Spleen (tissue), 11 donors: ENCODE measurements around the gene XPR1. TPM values are rescaled to one million over a fixed set of nuclear protein-coding genes. Genes with fewer than 3 reads are reported as not detected.

Experiments
- DNase-seq: peaks from one replicate; pipeline ENCODE4 v3.0.0-alpha.2; 2020
- H3K27ac ChIP-seq, 8 donors: fragments of 200-600 bp; sonication (generic) in 7 of 8; 1 replicate in 4 of 8; 2 replicates in 4 of 8; pipeline versions ENCODE4 v1.5.0 to v1.8.0; 2016 to 2021; ENCODE audit warnings: inconsistent platforms in 4 of 8, mild to moderate bottlenecking in 4 of 8, moderate library complexity in 1 of 8
- H3K27me3 ChIP-seq, 7 donors: fragments of 200-600 bp; sonication (generic) in 6 of 7; replicated peaks in 1 of 7; 1 replicate in 4 of 7; 2 replicates in 3 of 7; pipeline versions ENCODE4 v1.5.0 to v1.8.0; 2016 to 2021; ENCODE audit warnings: inconsistent platforms in 3 of 7, mild to moderate bottlenecking in 1 of 7
- H3K36me3 ChIP-seq, 6 donors: fragments of 200-600 bp; sonication (generic) in 5 of 6; 1 replicate in 4 of 6; 2 replicates in 2 of 6; pipeline versions ENCODE4 v1.5.0 to v1.8.0; 2016 to 2021; ENCODE audit warnings: inconsistent platforms in 2 of 6
- H3K4me1 ChIP-seq, 6 donors: fragments of 200-600 bp; sonication (generic) in 5 of 6; 1 replicate in 3 of 6; 2 replicates in 3 of 6; pipeline versions ENCODE4 v1.5.0 to v1.8.0; 2016 to 2021; ENCODE audit warnings: inconsistent platforms in 3 of 6
- H3K4me3 ChIP-seq, 8 donors: fragments of 200-600 bp; sonication (generic) in 7 of 8; 1 replicate in 4 of 8; 2 replicates in 4 of 8; pipeline versions ENCODE4 v1.5.0 to v1.8.0; 2016 to 2021; ENCODE audit warnings: inconsistent platforms in 4 of 8, mild to moderate bottlenecking in 4 of 8, moderate library complexity in 2 of 8
- H3K9me3 ChIP-seq, 8 donors: fragments of 200-600 bp; sonication (generic) in 7 of 8; 1 replicate in 4 of 8; 2 replicates in 4 of 8; pipeline versions ENCODE4 v1.5.0 to v1.8.0; 2016 to 2021; ENCODE audit warnings: inconsistent platforms in 4 of 8
- POLR2A ChIP-seq, 3 donors: fragments of 450-650 bp; IDR thresholded peaks; one replicate each; pipeline ENCODE4 v1.5.1; 2017; ENCODE audit warnings: antibody characterized with exemption in 3 of 3, mild to moderate bottlenecking in 1 of 3
- POLR2AphosphoS5 ChIP-seq, 3 donors: sonication (generic); formaldehyde crosslinking; IDR thresholded peaks; one replicate each; pipeline ENCODE4 v1.5.1; 2017; ENCODE audit warnings: antibody characterized with exemption in 3 of 3
- WGBS, 5 donors: extraction: QIAGEN DNeasy Blood & Tissue Kit in 3 of 5; methylation state at CpG; one replicate each; pipeline versions ENCODE4 v1.1.5 to v1.1.7; 2013 to 2018; 5-methylcytosine and 5-hydroxymethylcytosine counted together
- intact Hi-C: fragments of 100-400 bp; cut with DNase I; formaldehyde crosslinking; loops from one replicate; pipeline ENCODE4 v1.15.0; 2023; ENCODE audit warnings: low total_unique reads
- polyA plus RNA-seq, 3 donors: library from polyadenylated mRNA; stranded (reverse); fragments of 200-250 nt; gene quantifications; one replicate each; pipeline ENCODE4 v1.2.1, GENCODE V29; 2013
- total RNA-seq, 7 donors: library from RNA; depleted of rRNA in 3 of 7; stranded (reverse); fragments of >200 nt in 3 of 7; fragmentation: NEBNext Ultra II Directional in 4 of 7; extraction: Animal tissue kit (Norgen Biotek cat#: 25700) in 4 of 7; gene quantifications; one replicate each; pipeline versions ENCODE4 v1.1.0 to v1.2.1, GENCODE V29; 2016 to 2021
- TF ChIP-seq, protein P1 (sequence below), 11 experiments: fragments of 200-600 bp in 7 of 11; fragments of 450-650 bp in 4 of 11; sonication (generic) in 4 of 11; IDR thresholded peaks in 8 of 11; conservative IDR thresholded peaks in 3 of 11; 1 replicate in 7 of 11; 2 replicates in 4 of 11; pipeline versions ENCODE4 v1.4.0 to v1.8.0; 2016 to 2021; ENCODE audit warnings: antibody characterized with exemption in 11 of 11, inconsistent platforms in 4 of 11, mild to moderate bottlenecking in 1 of 11
- donor health status: healthy with polysubstance abuse.
- donor health status: DM: no; HTN: no; CAD: no; lungs with moderate emphysema.
- donor health status: DM: no; HTN: no; CAD: no.
- donor health status: Bipolar disorder and iron deficiency.
- donor health status: healthy.
- donor health status: DM: no; HTN: no; CAD: no.
- donor health status: DM: yes; HTN: yes; CAD: no.

Gene XPR1
- total and polyA plus RNA-seq, 10 donors: 2.3 to 26.8 (median 18.1) TPM

DNA sequence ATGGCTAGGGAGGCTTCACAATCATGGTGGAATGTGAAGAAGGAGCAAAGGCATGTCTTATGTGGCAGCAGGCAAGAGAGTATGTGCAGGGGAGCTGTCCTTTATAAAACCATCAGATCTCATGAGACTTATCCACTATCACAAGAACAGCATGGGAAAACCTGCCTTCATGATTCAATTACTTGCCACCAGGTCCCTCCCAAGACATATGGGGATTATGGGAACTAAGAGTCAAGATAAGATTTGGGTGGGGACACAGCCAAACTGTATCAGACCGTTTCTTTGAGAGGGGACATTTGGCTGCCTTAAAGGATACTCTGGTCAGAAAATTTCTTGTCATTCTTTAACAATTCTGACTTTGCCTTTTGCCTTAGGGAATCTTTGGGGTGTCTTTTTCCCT lies 3.2 kb upstream of the XPR1 start:
- WGBS, 5 donors: 74 to 91% (median 88%) methylated on average over 1 of the region's 1 CpG
- no peak for DNase-seq
- Histone ChIP-seq H3K4me1 (peaks cover 14 to 32% (median 24%) of the 10 kb centered on the region in 6 donors), H3K27me3 (no peaks in the 10 kb centered on the region), H3K9me3 (no peaks in the 10 kb centered on the region), H3K27ac (no peak overlapping the region), H3K4me3 (no peak overlapping the region), H3K36me3 (no peaks in the 10 kb centered on the region)
- intact Hi-C loops: no loop called here
- TF ChIP-seq, protein P1, sequence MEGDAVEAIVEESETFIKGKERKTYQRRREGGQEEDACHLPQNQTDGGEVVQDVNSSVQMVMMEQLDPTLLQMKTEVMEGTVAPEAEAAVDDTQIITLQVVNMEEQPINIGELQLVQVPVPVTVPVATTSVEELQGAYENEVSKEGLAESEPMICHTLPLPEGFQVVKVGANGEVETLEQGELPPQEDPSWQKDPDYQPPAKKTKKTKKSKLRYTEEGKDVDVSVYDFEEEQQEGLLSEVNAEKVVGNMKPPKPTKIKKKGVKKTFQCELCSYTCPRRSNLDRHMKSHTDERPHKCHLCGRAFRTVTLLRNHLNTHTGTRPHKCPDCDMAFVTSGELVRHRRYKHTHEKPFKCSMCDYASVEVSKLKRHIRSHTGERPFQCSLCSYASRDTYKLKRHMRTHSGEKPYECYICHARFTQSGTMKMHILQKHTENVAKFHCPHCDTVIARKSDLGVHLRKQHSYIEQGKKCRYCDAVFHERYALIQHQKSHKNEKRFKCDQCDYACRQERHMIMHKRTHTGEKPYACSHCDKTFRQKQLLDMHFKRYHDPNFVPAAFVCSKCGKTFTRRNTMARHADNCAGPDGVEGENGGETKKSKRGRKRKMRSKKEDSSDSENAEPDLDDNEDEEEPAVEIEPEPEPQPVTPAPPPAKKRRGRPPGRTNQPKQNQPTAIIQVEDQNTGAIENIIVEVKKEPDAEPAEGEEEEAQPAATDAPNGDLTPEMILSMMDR (IDR thresholded peaks at IDR 0.05 in 8 of 11, conservative IDR thresholded peaks at IDR 0.05 in 3 of 11): no peak
- TF ChIP-seq POLR2AphosphoS5 (IDR thresholded peaks at IDR 0.05) (no peak), POLR2A (IDR thresholded peaks at IDR 0.05) (no peak)

DNA sequence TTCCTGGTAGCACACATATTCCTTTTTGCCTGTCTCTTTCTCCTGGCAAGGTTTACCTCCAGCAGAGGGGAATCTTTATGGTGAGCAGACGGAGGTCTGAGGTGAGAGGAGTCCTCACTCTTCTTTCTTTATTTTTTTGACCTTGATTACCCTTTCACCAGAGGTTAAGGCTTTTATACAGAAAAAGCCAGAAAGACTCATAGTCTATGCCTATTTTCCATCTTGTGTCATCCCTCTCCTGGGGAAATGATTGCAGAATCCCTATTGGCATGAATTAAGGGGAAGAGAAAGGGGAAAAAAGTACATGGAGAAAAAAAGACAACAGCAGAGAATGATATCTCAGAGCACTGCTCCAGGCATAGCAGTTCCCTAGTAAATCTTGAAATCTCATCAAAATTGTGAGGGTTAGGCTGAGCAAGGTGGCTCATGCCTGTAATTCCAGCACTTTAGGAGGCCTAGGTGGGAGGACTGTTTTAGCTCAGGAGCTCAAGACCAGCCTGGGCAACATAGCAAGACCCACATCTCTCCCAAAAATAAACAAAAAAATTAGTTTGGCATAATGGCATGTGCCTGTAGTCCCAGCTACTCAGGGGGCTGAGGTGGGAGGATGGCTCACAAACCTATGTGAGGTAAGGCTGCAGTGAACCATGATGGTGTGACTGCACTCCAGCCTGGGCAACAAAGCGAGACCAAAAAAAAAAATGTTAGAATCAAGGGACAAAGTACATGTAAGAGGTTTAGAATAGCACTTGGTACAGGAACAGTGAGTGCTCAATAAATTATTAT lies 1.2 kb upstream of the XPR1 start:
- Histone ChIP-seq H3K9me3 (no peaks in the 10 kb centered on the region), H3K4me3 (no peak overlapping the region), H3K36me3 (no peaks in the 10 kb centered on the region), H3K27me3 (no peaks in the 10 kb centered on the region), H3K27ac (peak overlapping the region in 6 of 8 donors; percentile 15 to 97 (median 94)), H3K4me1 (peaks cover 18 to 48% (median 34%) of the 10 kb centered on the region in 6 donors)
- DNase-seq: no peak
- WGBS, 5 donors: 84 to 89% (median 88%) methylated on average over 2 of the region's 2 CpGs
- TF ChIP-seq POLR2A (IDR thresholded peaks at IDR 0.05): no peak
- no peak for TF ChIP-seq POLR2AphosphoS5 (IDR thresholded peaks at IDR 0.05)
- TF ChIP-seq, protein P1 (IDR thresholded peaks at IDR 0.05 in 8 of 11, conservative IDR thresholded peaks at IDR 0.05 in 3 of 11): no peak
- intact Hi-C loops: loop anchor here (10.0 kb wide), 2 partner anchors 96 to 234 kb away; no protein-coding TSS in a partner anchor

DNA sequence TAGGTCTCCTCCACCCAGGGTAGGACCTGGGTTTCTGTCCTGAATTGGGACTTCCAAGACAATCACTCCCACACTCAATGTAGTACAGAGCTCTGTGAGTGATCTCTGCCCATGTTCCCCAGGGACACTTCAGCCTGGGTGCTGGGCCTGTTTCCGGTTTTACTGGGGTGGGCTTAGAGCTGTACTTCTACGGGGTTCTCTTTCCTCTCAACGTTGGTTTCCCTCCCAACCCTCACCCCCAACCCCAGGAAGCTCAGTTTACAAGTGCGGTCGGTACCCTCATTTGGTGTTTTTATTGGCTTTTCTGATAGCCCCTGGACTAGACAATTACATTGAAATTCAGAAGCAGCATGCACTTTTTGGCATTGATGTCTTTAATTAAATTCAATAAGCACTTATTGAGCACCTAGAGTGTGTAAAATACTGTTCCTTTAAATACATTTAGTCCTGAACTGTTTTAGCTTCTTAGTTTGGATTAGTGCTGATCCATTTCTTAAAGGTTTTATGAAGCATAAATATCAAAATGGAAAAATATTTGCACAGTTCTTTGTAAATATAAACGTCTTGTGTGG lies 542 bp upstream of the XPR1 start:
- peak overlapping the region in 3 of 8 donors; percentile 91 to 95 (median 93) for H3K4me3 ChIP-seq
- H3K27me3 ChIP-seq: no peaks in the 10 kb centered on the region
- H3K9me3 ChIP-seq: no peaks in the 10 kb centered on the region
- DNase-seq: peak; percentile 76
- intact Hi-C loops: loop anchor here (10.0 kb wide), 2 partner anchors 96 to 234 kb away; no protein-coding TSS in a partner anchor
- 39 to 48% (median 43%) methylated on average over 6 of the region's 6 CpGs for WGBS, 5 donors
- TF ChIP-seq POLR2AphosphoS5 (IDR thresholded peaks at IDR 0.05): no peak
- H3K36me3 ChIP-seq: no peaks in the 10 kb centered on the region
- peaks cover 18 to 53% (median 37%) of the 10 kb centered on the region in 6 donors for H3K4me1 ChIP-seq
- H3K27ac ChIP-seq: peak overlapping the region; percentile 15 to 97 (median 94)

- TF ChIP-seq POLR2A (IDR thresholded peaks at IDR 0.05) (no peak), POLR2AphosphoS5 (IDR thresholded peaks at IDR 0.05) (no peak)
- TF ChIP-seq, protein P1 (IDR thresholded peaks at IDR 0.05 in 8 of 11, conservative IDR thresholded peaks at IDR 0.05 in 3 of 11): no peak
- intact Hi-C loops: loop anchor here (10.0 kb wide), 2 partner anchors 98 to 232 kb away; no protein-coding TSS in a partner anchor
- Histone ChIP-seq H3K27me3 (no peaks in the 10 kb centered on the region), H3K4me3 (peak overlapping the region; percentile 71 to 97 (median 92)), H3K4me1 (peaks cover 18 to 53% (median 38%) of the 10 kb centered on the region in 6 donors), H3K27ac (peak overlapping the region; percentile 69 to 97 (median 94)), H3K36me3 (no peaks in the 10 kb centered on the region), H3K9me3 (no peaks in the 10 kb centered on the region)
- WGBS, 5 donors: 0% methylated on average over 16 to 44 of the region's 44 CpGs
- peak; percentile 95 for DNase-seq
Measured at GRCh38 chr1:180632326-180633056, 669 bp downstream of the XPR1 start.
